Peyer's patch (tissue), 4 donors: Measurements from ENCODE around the gene ABHD13. TPM values are rescaled to one million over a fixed set of nuclear protein-coding genes. Genes with fewer than 3 reads are reported as not detected.

Experiments
- DNase-seq, 3 donors: peaks; one replicate each; pipeline ENCODE4 v3.0.0-alpha.2; 2017 to 2019
- H3K27ac ChIP-seq, 4 donors: fragments of 200-600 bp; sonication (generic); one replicate each; pipeline ENCODE4 v1.5.1; 2016 to 2019
- H3K27me3 ChIP-seq, 2 donors: fragments of 200-600 bp; sonication (generic); one replicate each; pipeline ENCODE4 v1.5.1; 2019
- H3K36me3 ChIP-seq, 3 donors: fragments of 200-600 bp; sonication (generic); one replicate each; pipeline ENCODE4 v1.5.1; 2016 to 2019
- H3K4me1 ChIP-seq, 4 donors: fragments of 200-600 bp; sonication (generic); one replicate each; pipeline ENCODE4 v1.5.1; 2016 to 2019
- H3K4me3 ChIP-seq, 4 donors: fragments of 200-600 bp; sonication (generic); 1 replicate in 3 of 4; 2 replicates in 1 of 4; pipeline ENCODE4 v1.5.1; 2016 to 2019; ENCODE audit warnings: mild to moderate bottlenecking in 1 of 4
- H3K9me3 ChIP-seq, 4 donors: fragments of 200-600 bp; sonication (generic); one replicate each; pipeline ENCODE4 v1.5.1; 2016 to 2019; ENCODE audit warnings: mild to moderate bottlenecking in 1 of 4
- CTCF ChIP-seq, 6 experiments: fragments of 450-650 bp in 4 of 6; fragments of 200-600 bp in 2 of 6; sonication (generic) in 1 of 6; IDR thresholded peaks; one replicate each; pipeline ENCODE4 v1.5.1; 2017 to 2019; ENCODE audit warnings: antibody characterized with exemption in 6 of 6, mild to moderate bottlenecking in 3 of 6, moderate library complexity in 1 of 6
- POLR2A ChIP-seq, 2 donors: fragments of 450-650 bp; IDR thresholded peaks; one replicate each; pipeline ENCODE4 v1.5.1; 2017; ENCODE audit warnings: antibody characterized with exemption in 2 of 2, mild to moderate bottlenecking in 2 of 2, moderate library complexity in 2 of 2
- total RNA-seq, 4 donors: library from RNA; depleted of rRNA; stranded (reverse); fragments of >200 nt; gene quantifications; one replicate each; pipeline ENCODE4 v1.1.0, GENCODE V29; 2016

ABHD13 gene
- total RNA-seq, 4 donors from 2014 or later, result 5.8 to 14.9 (median 10.0) TPM

DNA sequence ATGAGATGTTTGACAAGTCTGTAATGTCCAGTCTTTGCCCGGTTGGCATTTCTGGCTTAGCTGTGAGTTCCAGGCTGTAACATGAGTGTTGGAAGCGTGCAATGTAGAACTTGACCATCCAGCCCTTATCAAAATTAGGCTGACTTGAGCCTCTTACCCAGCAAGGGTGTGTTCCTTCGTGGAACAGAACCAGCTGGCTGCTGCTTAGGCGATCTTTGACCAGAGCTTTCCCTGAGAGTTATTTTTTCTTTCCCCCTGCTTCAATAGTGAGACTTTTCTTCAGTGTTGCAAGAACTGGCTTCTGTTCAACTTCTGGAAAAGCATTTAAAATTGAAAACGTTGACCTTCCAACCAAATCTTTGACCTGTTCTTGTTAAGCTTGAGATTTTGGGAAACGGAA lies 57.9 kb downstream of the ABHD13 start:
- H3K9me3 ChIP-seq, result no peaks in the 10 kb centered on the region
- H3K27me3 ChIP-seq, result no peaks in the 10 kb centered on the region
- H3K27ac ChIP-seq, result no peak overlapping the region
- H3K4me3 ChIP-seq, result no peak overlapping the region
- no peak for TF ChIP-seq POLR2A (IDR thresholded peaks at IDR 0.05)
- TF ChIP-seq CTCF (IDR thresholded peaks at IDR 0.05), result no peak
- no peaks in the 10 kb centered on the region for H3K4me1 ChIP-seq
- H3K36me3 ChIP-seq, result no peaks in the 10 kb centered on the region
- no peak for DNase-seq

DNA sequence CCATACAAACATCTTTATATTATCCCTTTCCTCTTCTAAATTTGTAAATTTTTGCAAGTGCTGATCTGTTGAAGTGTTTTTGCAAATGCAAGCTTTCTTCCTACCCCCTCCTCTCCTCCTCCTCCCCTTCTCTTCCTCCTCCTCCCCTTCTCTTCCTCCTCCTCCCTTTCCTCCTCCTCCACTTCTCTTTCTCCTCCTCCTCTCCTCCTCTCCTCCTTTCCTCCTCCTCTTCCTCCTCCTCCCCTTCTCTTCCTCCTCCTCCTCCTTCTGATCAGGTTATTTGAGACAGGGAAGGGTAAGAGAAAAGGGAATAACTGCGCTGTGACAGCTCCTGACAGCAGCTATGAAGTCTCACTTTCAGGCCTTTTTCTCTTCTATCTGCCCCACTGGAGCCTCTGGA lies 60.3 kb downstream of the ABHD13 start:
- Histone ChIP-seq H3K4me1 (no peaks in the 10 kb centered on the region), H3K9me3 (no peaks in the 10 kb centered on the region), H3K27ac (no peak overlapping the region), H3K36me3 (no peaks in the 10 kb centered on the region), H3K27me3 (no peaks in the 10 kb centered on the region), H3K4me3 (no peak overlapping the region)
- DNase-seq, result no peak
- TF ChIP-seq POLR2A (IDR thresholded peaks at IDR 0.05) (no peak), CTCF (IDR thresholded peaks at IDR 0.05) (no peak)

DNA sequence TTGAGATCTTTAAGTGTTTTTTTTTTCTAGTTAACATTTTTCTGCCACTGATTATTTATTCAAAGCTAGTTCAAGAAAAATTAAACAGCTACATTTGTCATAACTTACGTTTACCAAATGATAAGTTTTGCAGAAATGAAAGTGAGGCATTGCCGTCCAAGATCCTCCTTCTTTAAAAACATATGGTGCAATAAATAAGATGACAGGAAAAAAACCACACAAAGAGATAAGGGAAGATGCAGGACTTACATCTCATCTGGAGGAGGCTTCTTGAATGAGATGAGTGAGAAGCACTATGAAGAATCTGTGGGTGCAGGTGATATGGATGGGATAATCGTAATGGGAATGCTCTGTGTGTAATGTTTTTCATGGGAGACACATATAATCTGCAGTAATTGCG lies 63.7 kb downstream of the ABHD13 start:
- Histone ChIP-seq H3K4me3 (no peak overlapping the region), H3K27ac (no peak overlapping the region), H3K27me3 (no peaks in the 10 kb centered on the region), H3K36me3 (no peaks in the 10 kb centered on the region), H3K9me3 (no peaks in the 10 kb centered on the region), H3K4me1 (no peaks in the 10 kb centered on the region)
- no peak for DNase-seq
- no peak for TF ChIP-seq CTCF (IDR thresholded peaks at IDR 0.05)
- no peak for TF ChIP-seq POLR2A (IDR thresholded peaks at IDR 0.05)

DNA sequence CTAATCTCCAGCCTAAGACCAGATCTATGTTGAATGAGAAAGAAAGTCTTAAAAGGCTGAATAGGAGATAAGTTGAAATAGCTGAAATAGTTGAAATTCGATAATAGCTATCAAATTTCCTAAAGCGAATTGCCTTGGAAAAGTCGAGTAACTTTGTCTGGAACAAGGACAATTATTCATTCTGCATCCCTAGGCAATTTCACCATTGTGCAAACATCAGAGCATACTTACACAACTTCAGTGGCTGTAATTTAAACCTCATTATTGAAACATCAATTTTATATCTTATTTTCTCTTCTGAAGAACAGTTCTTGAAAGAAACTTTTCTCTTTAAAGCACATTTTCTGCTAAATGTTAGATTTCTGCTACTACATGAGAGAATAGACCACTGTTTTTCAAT lies 64.9 kb downstream of the ABHD13 start:
- no peak for DNase-seq
- no peaks in the 10 kb centered on the region for H3K4me1 ChIP-seq
- H3K36me3 ChIP-seq, result no peaks in the 10 kb centered on the region
- H3K9me3 ChIP-seq, result no peaks in the 10 kb centered on the region
- no peak overlapping the region for H3K27ac ChIP-seq
- no peak overlapping the region for H3K4me3 ChIP-seq
- no peak for TF ChIP-seq POLR2A (IDR thresholded peaks at IDR 0.05)
- no peak for TF ChIP-seq CTCF (IDR thresholded peaks at IDR 0.05)
- no peaks in the 10 kb centered on the region for H3K27me3 ChIP-seq

Other genes with a start within 250 kb of the ABHD13 start
- 10 to 100 TPM in 2 of 4 donors, 1 to 10 TPM in 2; 4.1 to 12.3 (median 10.6) TPM for gene LIG4, start 2.9 kb upstream of the ABHD13 start, total RNA-seq
- 10 to 100 TPM in 3 of 4 donors, 1 to 10 TPM in 1; 7.9 to 32.2 (median 12.0) TPM for gene TNFSF13B, start 51.3 kb downstream of the ABHD13 start, total RNA-seq